Measurements from ENCODE around the gene TCF7L1. TPM values are rescaled to one million over a fixed set of nuclear protein-coding genes. Genes with fewer than 3 reads are reported as not detected.

The TCF7L1 gene
- total and polyA plus RNA-seq, 2 donors (not counting 3 experiments of a cell fraction or from before 2014, with no cell fraction given): 9.6 to 17.4 TPM

GRCh38 chr2:85221067-85221691 is 88.0 kb downstream of the TCF7L1 start:
- Histone ChIP-seq H3K9me1 (replicated peaks; ENCODE audit: control insufficient read depth, extremely low read depth, insufficient read depth, low read length) (no peaks in the 10 kb centered on the region), H3K27ac (ENCODE audit: insufficient read depth, low read depth, low read length) (no peak overlapping the region), H2AFZ (ENCODE audit: low read depth, low read length) (no peak overlapping the region), H3K79me2 (ENCODE audit: control insufficient read depth, insufficient read depth, low read length) (no peaks in the 10 kb centered on the region), H3K4me2 (ENCODE audit: insufficient read depth, low read length) (no peak overlapping the region), H3K36me3 (ENCODE audit: control insufficient read depth in 2 of 2, extremely low read depth in 1 of 2, insufficient read depth in 2 of 2, low read length in 2 of 2) (no peaks in the 10 kb centered on the region), H4K20me1 (replicated peaks; ENCODE audit: control insufficient read depth, extremely low read depth, insufficient read depth, low read length) (no peaks in the 10 kb centered on the region), H3K4me3 (replicated peaks in 1 of 3; ENCODE audit: insufficient read depth in 1 of 3, low read depth in 1 of 3, low read length in 3 of 3) (no peak overlapping the region), H3K4me1 (ENCODE audit: control insufficient read depth, extremely low read depth, insufficient read depth, low read length) (no peaks in the 10 kb centered on the region), H3K9me3 (replicated peaks; ENCODE audit: control insufficient read depth, insufficient read depth, low read length) (no peaks in the 10 kb centered on the region), H3K9ac (replicated peaks; ENCODE audit: extremely low read depth, insufficient read depth, low read length) (no peak overlapping the region), H3K27me3 (ENCODE audit: control insufficient read depth in 2 of 2, insufficient read depth in 2 of 2, low read length in 2 of 2) (no peaks in the 10 kb centered on the region)
- ChIA-PET CTCF (interaction anchor here (1.0 to 1.4 kb wide), 5 partner anchors 9 to 154 kb away, joined by 3 to 6 read pairs (median 4); no protein-coding TSS in a partner anchor), POLR2A (no interaction called here)
- intact Hi-C loops (cut with micrococcal nuclease) (no loop called here), dilution Hi-C loops (cut with MboI; ENCODE audit: extremely low pct_ligation_motif_present, low sequenced_read_pairs) (no loop called here)
- no peak for FAIRE-seq
- no peak for DNase-seq (ENCODE audit: low read depth, low spot score)
- no TSS peak for BruUV-seq (replicated peaks)
- TF ChIP-seq JUN (IDR thresholded peaks at IDR 0.05; ENCODE audit: borderline replicate concordance, insufficient read depth, insufficient read length, low read depth) (no peak), CTCF (IDR thresholded peaks at IDR 0.05; ENCODE audit: extremely low read depth in 1 of 2, insufficient read depth in 1 of 2, low read depth in 1 of 2, low read length in 2 of 2) (no peak), MAX (IDR thresholded peaks at IDR 0.05; ENCODE audit: insufficient read depth, insufficient read length) (no peak), EZH2 (IDR thresholded peaks at IDR 0.05; ENCODE audit: borderline replicate concordance, low read depth, low read length, severe bottlenecking) (no peak), GATA2 (IDR thresholded peaks at IDR 0.05; ENCODE audit: insufficient read depth, insufficient read length, low read depth, low read length) (no peak), MYC (IDR thresholded peaks at IDR 0.05; ENCODE audit: low read depth, low read length) (no peak), POLR2AphosphoS5 (IDR thresholded peaks at IDR 0.05; ENCODE audit: insufficient read depth, low read depth, low read length) (no peak), FOS (IDR thresholded peaks at IDR 0.05; ENCODE audit: borderline replicate concordance, insufficient read depth, low read length) (no peak), POLR2A (IDR thresholded peaks at IDR 0.05; ENCODE audit: low read depth, low read length) (no peak)

Measured in endothelial cell of umbilical vein (primary cell).